Spleen (tissue), 11 donors: ENCODE data around the gene INTS4. TPM values are rescaled to one million over a fixed set of nuclear protein-coding genes. Genes with fewer than 3 reads are reported as not detected.

Experiments used
- DNase-seq: peaks from one replicate; pipeline ENCODE4 v3.0.0-alpha.2; 2020
- H3K27ac ChIP-seq, 8 donors: fragments of 200-600 bp; sonication (generic) in 7 of 8; 1 replicate in 4 of 8; 2 replicates in 4 of 8; pipeline versions ENCODE4 v1.5.0 to v1.8.0; 2016 to 2021; ENCODE audit warnings: inconsistent platforms in 4 of 8, mild to moderate bottlenecking in 4 of 8, moderate library complexity in 1 of 8
- H3K27me3 ChIP-seq, 7 donors: fragments of 200-600 bp; sonication (generic) in 6 of 7; replicated peaks in 1 of 7; 1 replicate in 4 of 7; 2 replicates in 3 of 7; pipeline versions ENCODE4 v1.5.0 to v1.8.0; 2016 to 2021; ENCODE audit warnings: inconsistent platforms in 3 of 7, mild to moderate bottlenecking in 1 of 7
- H3K36me3 ChIP-seq, 6 donors: fragments of 200-600 bp; sonication (generic) in 5 of 6; 1 replicate in 4 of 6; 2 replicates in 2 of 6; pipeline versions ENCODE4 v1.5.0 to v1.8.0; 2016 to 2021; ENCODE audit warnings: inconsistent platforms in 2 of 6
- H3K4me1 ChIP-seq, 6 donors: fragments of 200-600 bp; sonication (generic) in 5 of 6; 1 replicate in 3 of 6; 2 replicates in 3 of 6; pipeline versions ENCODE4 v1.5.0 to v1.8.0; 2016 to 2021; ENCODE audit warnings: inconsistent platforms in 3 of 6
- H3K4me3 ChIP-seq, 8 donors: fragments of 200-600 bp; sonication (generic) in 7 of 8; 1 replicate in 4 of 8; 2 replicates in 4 of 8; pipeline versions ENCODE4 v1.5.0 to v1.8.0; 2016 to 2021; ENCODE audit warnings: inconsistent platforms in 4 of 8, mild to moderate bottlenecking in 4 of 8, moderate library complexity in 2 of 8
- H3K9me3 ChIP-seq, 8 donors: fragments of 200-600 bp; sonication (generic) in 7 of 8; 1 replicate in 4 of 8; 2 replicates in 4 of 8; pipeline versions ENCODE4 v1.5.0 to v1.8.0; 2016 to 2021; ENCODE audit warnings: inconsistent platforms in 4 of 8
- POLR2A ChIP-seq, 3 donors: fragments of 450-650 bp; IDR thresholded peaks; one replicate each; pipeline ENCODE4 v1.5.1; 2017; ENCODE audit warnings: antibody characterized with exemption in 3 of 3, mild to moderate bottlenecking in 1 of 3
- POLR2AphosphoS5 ChIP-seq, 3 donors: sonication (generic); formaldehyde crosslinking; IDR thresholded peaks; one replicate each; pipeline ENCODE4 v1.5.1; 2017; ENCODE audit warnings: antibody characterized with exemption in 3 of 3
- WGBS, 5 donors: extraction: QIAGEN DNeasy Blood & Tissue Kit in 3 of 5; methylation state at CpG; one replicate each; pipeline versions ENCODE4 v1.1.5 to v1.1.7; 2013 to 2018; 5-methylcytosine and 5-hydroxymethylcytosine counted together
- intact Hi-C: fragments of 100-400 bp; cut with DNase I; formaldehyde crosslinking; loops from one replicate; pipeline ENCODE4 v1.15.0; 2023; ENCODE audit warnings: low total_unique reads
- polyA plus RNA-seq, 3 donors: library from polyadenylated mRNA; stranded (reverse); fragments of 200-250 nt; gene quantifications; one replicate each; pipeline ENCODE4 v1.2.1, GENCODE V29; 2013
- total RNA-seq, 7 donors: library from RNA; depleted of rRNA in 3 of 7; stranded (reverse); fragments of >200 nt in 3 of 7; fragmentation: NEBNext Ultra II Directional in 4 of 7; extraction: Animal tissue kit (Norgen Biotek cat#: 25700) in 4 of 7; gene quantifications; one replicate each; pipeline versions ENCODE4 v1.1.0 to v1.2.1, GENCODE V29; 2016 to 2021
- TF ChIP-seq, protein P1 (sequence below), 11 experiments: fragments of 200-600 bp in 7 of 11; fragments of 450-650 bp in 4 of 11; sonication (generic) in 4 of 11; IDR thresholded peaks in 8 of 11; conservative IDR thresholded peaks in 3 of 11; 1 replicate in 7 of 11; 2 replicates in 4 of 11; pipeline versions ENCODE4 v1.4.0 to v1.8.0; 2016 to 2021; ENCODE audit warnings: antibody characterized with exemption in 11 of 11, inconsistent platforms in 4 of 11, mild to moderate bottlenecking in 1 of 11
- donor health status: healthy with polysubstance abuse.
- donor health status: DM: no; HTN: no; CAD: no; lungs with moderate emphysema.
- donor health status: DM: no; HTN: no; CAD: no.
- donor health status: Bipolar disorder and iron deficiency.
- donor health status: healthy.
- donor health status: DM: no; HTN: no; CAD: no.
- donor health status: DM: yes; HTN: yes; CAD: no.

Gene INTS4
- total and polyA plus RNA-seq, 10 donors = 17.7 to 68.5 (median 46.8) TPM

GRCh38 chr11:78037825-78038620, 43.6 kb upstream of the INTS4 start:
- no peaks in the 10 kb centered on the region for H3K27me3 ChIP-seq
- H3K36me3 ChIP-seq = no peaks in the 10 kb centered on the region
- H3K4me1 ChIP-seq = peaks cover 0 to 18% (median 15%) of the 10 kb centered on the region in 6 donors
- DNase-seq = no peak
- 80 to 94% (median 90%) methylated on average over 9 of the region's 9 CpGs for WGBS, 5 donors
- no peak for TF ChIP-seq POLR2AphosphoS5 (IDR thresholded peaks at IDR 0.05)
- TF ChIP-seq POLR2A (IDR thresholded peaks at IDR 0.05) = no peak
- TF ChIP-seq, protein P1, sequence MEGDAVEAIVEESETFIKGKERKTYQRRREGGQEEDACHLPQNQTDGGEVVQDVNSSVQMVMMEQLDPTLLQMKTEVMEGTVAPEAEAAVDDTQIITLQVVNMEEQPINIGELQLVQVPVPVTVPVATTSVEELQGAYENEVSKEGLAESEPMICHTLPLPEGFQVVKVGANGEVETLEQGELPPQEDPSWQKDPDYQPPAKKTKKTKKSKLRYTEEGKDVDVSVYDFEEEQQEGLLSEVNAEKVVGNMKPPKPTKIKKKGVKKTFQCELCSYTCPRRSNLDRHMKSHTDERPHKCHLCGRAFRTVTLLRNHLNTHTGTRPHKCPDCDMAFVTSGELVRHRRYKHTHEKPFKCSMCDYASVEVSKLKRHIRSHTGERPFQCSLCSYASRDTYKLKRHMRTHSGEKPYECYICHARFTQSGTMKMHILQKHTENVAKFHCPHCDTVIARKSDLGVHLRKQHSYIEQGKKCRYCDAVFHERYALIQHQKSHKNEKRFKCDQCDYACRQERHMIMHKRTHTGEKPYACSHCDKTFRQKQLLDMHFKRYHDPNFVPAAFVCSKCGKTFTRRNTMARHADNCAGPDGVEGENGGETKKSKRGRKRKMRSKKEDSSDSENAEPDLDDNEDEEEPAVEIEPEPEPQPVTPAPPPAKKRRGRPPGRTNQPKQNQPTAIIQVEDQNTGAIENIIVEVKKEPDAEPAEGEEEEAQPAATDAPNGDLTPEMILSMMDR (IDR thresholded peaks at IDR 0.05 in 8 of 11, conservative IDR thresholded peaks at IDR 0.05 in 3 of 11) = no peak
- intact Hi-C loops = no loop called here
- H3K4me3 ChIP-seq = no peak overlapping the region
- H3K27ac ChIP-seq = no peak overlapping the region
- H3K9me3 ChIP-seq = no peaks in the 10 kb centered on the region

- Histone ChIP-seq H3K4me3 (no peak overlapping the region), H3K4me1 (peaks cover 0 to 18% (median 15%) of the 10 kb centered on the region in 6 donors), H3K36me3 (no peaks in the 10 kb centered on the region), H3K27me3 (no peaks in the 10 kb centered on the region), H3K9me3 (no peaks in the 10 kb centered on the region), H3K27ac (no peak overlapping the region)
- intact Hi-C loops = no loop called here
- TF ChIP-seq POLR2AphosphoS5 (IDR thresholded peaks at IDR 0.05) (no peak), POLR2A (IDR thresholded peaks at IDR 0.05) (no peak)
- TF ChIP-seq, protein P1 (IDR thresholded peaks at IDR 0.05 in 8 of 11, conservative IDR thresholded peaks at IDR 0.05 in 3 of 11) = no peak
- no peak for DNase-seq
- WGBS, 5 donors = 51 to 79% (median 63%) methylated on average over 3 of the region's 3 CpGs
Measured at GRCh38 chr11:78037056-78037455, 42.6 kb upstream of the INTS4 start.

DNA sequence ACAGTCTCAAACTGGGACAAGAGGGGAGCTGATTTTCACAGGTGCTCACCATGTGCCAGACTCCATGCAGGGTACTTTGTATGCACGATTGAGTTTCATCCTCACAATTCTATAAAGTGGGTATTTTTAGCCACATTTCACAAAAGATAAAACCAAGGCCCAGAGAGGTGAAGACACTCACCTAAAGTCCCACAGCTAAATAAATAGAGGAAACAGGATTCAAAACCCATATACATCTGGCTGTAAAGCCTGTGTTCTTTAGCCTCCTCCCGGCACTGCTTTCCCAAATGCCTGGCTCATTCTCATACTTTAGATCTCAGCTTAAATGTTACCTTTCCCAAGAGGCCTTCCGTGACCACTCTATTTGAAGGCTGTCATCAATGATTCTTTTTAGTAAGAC, 41.8 kb upstream of the INTS4 start:
- no peaks in the 10 kb centered on the region for H3K9me3 ChIP-seq
- intact Hi-C loops = no loop called here
- DNase-seq = no peak
- H3K27me3 ChIP-seq = no peaks in the 10 kb centered on the region
- TF ChIP-seq, protein P1 (IDR thresholded peaks at IDR 0.05 in 8 of 11, conservative IDR thresholded peaks at IDR 0.05 in 3 of 11) = no peak
- no peak for TF ChIP-seq POLR2A (IDR thresholded peaks at IDR 0.05)
- TF ChIP-seq POLR2AphosphoS5 (IDR thresholded peaks at IDR 0.05) = no peak
- no peak overlapping the region for H3K4me3 ChIP-seq
- H3K27ac ChIP-seq = no peak overlapping the region
- peaks cover 0 to 23% (median 15%) of the 10 kb centered on the region in 6 donors for H3K4me1 ChIP-seq
- 85 to 97% (median 94%) methylated on average over 3 of the region's 3 CpGs for WGBS, 5 donors
- H3K36me3 ChIP-seq = no peaks in the 10 kb centered on the region

DNA sequence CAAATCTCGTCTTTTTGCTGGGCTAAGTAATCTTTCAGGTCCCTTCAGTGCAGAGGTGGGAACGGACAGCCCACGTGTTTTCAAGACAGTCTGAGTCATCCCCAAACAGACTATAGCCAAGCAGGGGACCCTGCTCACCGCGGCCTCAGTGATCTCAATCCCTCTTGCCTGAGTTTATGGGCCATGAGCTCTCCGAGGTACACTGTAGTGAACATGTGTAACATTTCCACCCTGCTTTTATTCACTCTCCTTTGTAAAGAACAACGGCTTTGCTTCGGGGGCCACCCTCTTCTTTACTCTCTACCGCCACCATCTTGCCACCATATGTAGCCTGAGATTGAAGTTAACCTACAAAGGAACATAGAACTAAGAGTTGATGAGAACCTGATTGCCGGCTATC, 40.2 kb upstream of the INTS4 start:
- Histone ChIP-seq H3K9me3 (no peaks in the 10 kb centered on the region), H3K4me3 (no peak overlapping the region), H3K4me1 (peaks cover 0 to 17% (median 5%) of the 10 kb centered on the region in 6 donors), H3K36me3 (no peaks in the 10 kb centered on the region), H3K27me3 (no peaks in the 10 kb centered on the region), H3K27ac (no peak overlapping the region)
- DNase-seq = no peak
- TF ChIP-seq POLR2AphosphoS5 (IDR thresholded peaks at IDR 0.05) (no peak), POLR2A (IDR thresholded peaks at IDR 0.05) (no peak)
- TF ChIP-seq, protein P1 (IDR thresholded peaks at IDR 0.05 in 8 of 11, conservative IDR thresholded peaks at IDR 0.05 in 3 of 11) = no peak
- 71 to 83% (median 74%) methylated on average over 10 of the region's 10 CpGs for WGBS, 5 donors
- intact Hi-C loops = no loop called here
